ENCODE measurements around the gene P3H1.

DNA sequence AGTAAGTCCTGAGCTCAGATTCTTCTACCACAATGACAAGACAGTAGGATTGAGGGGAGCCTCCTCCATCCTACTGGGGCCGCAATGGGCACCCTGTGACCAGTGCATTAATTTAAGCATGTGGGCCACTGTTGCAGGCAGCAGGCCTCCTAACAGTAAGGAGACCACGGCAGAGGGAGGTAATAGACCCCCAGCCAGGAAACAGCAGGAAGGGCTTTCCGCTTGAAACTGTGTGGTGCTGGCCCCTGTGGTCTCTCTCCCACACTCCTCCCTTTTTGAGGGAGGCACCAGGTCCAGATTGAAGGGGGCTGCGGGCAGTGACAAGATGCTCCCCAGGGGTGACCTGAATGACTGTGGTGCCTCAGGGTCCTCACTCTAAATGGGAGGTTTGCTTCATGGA is 25.1 kb downstream of the P3H1 start:
- TF ChIP-seq, protein P1, sequence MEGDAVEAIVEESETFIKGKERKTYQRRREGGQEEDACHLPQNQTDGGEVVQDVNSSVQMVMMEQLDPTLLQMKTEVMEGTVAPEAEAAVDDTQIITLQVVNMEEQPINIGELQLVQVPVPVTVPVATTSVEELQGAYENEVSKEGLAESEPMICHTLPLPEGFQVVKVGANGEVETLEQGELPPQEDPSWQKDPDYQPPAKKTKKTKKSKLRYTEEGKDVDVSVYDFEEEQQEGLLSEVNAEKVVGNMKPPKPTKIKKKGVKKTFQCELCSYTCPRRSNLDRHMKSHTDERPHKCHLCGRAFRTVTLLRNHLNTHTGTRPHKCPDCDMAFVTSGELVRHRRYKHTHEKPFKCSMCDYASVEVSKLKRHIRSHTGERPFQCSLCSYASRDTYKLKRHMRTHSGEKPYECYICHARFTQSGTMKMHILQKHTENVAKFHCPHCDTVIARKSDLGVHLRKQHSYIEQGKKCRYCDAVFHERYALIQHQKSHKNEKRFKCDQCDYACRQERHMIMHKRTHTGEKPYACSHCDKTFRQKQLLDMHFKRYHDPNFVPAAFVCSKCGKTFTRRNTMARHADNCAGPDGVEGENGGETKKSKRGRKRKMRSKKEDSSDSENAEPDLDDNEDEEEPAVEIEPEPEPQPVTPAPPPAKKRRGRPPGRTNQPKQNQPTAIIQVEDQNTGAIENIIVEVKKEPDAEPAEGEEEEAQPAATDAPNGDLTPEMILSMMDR (IDR thresholded peaks at IDR 0.05): no peak
- no peak for TF ChIP-seq POLR2A (IDR thresholded peaks at IDR 0.05)

Data from uterus (tissue), 2 donors.